GM19025 (cell line): Measurements from ENCODE around the gene ADAMTS12.

ENCODE experiments used
- ATAC-seq: cut with Tn5 transposase; IDR thresholded peaks from one replicate; pipeline ENCODE4 v1.9.1; 2021; ENCODE audit warnings: mild to moderate bottlenecking, low read depth, moderate library complexity; ENCODE audit not compliant: unreplicated experiment

The ADAMTS12 gene

GRCh38 chr5:33621514-33621913 lies 270.3 kb downstream of the ADAMTS12 start:
- ATAC-seq, result no peak

GRCh38 chr5:33614039-33614438 lies 277.8 kb downstream of the ADAMTS12 start:
- no peak for ATAC-seq

- ATAC-seq, result no peak
Measured at GRCh38 chr5:33612386-33612785, 279.4 kb downstream of the ADAMTS12 start.

GRCh38 chr5:33611877-33612276 lies 279.9 kb downstream of the ADAMTS12 start:
- no peak for ATAC-seq

- ATAC-seq, result no peak
Measured at GRCh38 chr5:33608344-33609041, 283.3 kb downstream of the ADAMTS12 start.

- no peak for ATAC-seq
Measured at GRCh38 chr5:33604503-33604902, 287.3 kb downstream of the ADAMTS12 start.

- ATAC-seq, result no peak
Measured at GRCh38 chr5:33601881-33602280, 289.9 kb downstream of the ADAMTS12 start.

GRCh38 chr5:33595303-33595702 lies 296.5 kb downstream of the ADAMTS12 start:
- ATAC-seq, result no peak

- no peak for ATAC-seq
Measured at GRCh38 chr5:33594006-33594405, 297.8 kb downstream of the ADAMTS12 start.

GRCh38 chr5:33592245-33592644 lies 299.5 kb downstream of the ADAMTS12 start:
- no peak for ATAC-seq

- ATAC-seq, result peak; percentile 73
Measured at GRCh38 chr5:33588654-33589372, 303.0 kb downstream of the ADAMTS12 start.

- no peak for ATAC-seq
Measured at GRCh38 chr5:33583332-33583731, 308.5 kb downstream of the ADAMTS12 start.

GRCh38 chr5:33582417-33582816 lies 309.4 kb downstream of the ADAMTS12 start:
- ATAC-seq, result no peak

- no peak for ATAC-seq
Measured at GRCh38 chr5:33579789-33580188, 312.0 kb downstream of the ADAMTS12 start.

GRCh38 chr5:33579152-33579551 lies 312.6 kb downstream of the ADAMTS12 start:
- ATAC-seq, result no peak

GRCh38 chr5:33576726-33577590 lies 314.8 kb downstream of the ADAMTS12 start:
- no peak for ATAC-seq

- ATAC-seq, result no peak
Measured at GRCh38 chr5:33565324-33565723, 326.5 kb downstream of the ADAMTS12 start.

- no peak for ATAC-seq
Measured at GRCh38 chr5:33563983-33564908, 327.5 kb downstream of the ADAMTS12 start.

- ATAC-seq, result no peak
Measured at GRCh38 chr5:33563530-33563929, 328.3 kb downstream of the ADAMTS12 start.

GRCh38 chr5:33558489-33558888 lies 333.3 kb downstream of the ADAMTS12 start:
- ATAC-seq, result no peak
